Measurements from ENCODE around the gene OLFM2. TPM values are rescaled to one million over a fixed set of nuclear protein-coding genes. Genes with fewer than 3 reads are reported as not detected.

Gene OLFM2
- total and polyA plus RNA-seq, 12 donors, result 0.30 to 8.0 (median 1.4) TPM

GRCh38 chr19:9901642-9902041 is 34.7 kb downstream of the OLFM2 start:
- TF ChIP-seq, protein P1, sequence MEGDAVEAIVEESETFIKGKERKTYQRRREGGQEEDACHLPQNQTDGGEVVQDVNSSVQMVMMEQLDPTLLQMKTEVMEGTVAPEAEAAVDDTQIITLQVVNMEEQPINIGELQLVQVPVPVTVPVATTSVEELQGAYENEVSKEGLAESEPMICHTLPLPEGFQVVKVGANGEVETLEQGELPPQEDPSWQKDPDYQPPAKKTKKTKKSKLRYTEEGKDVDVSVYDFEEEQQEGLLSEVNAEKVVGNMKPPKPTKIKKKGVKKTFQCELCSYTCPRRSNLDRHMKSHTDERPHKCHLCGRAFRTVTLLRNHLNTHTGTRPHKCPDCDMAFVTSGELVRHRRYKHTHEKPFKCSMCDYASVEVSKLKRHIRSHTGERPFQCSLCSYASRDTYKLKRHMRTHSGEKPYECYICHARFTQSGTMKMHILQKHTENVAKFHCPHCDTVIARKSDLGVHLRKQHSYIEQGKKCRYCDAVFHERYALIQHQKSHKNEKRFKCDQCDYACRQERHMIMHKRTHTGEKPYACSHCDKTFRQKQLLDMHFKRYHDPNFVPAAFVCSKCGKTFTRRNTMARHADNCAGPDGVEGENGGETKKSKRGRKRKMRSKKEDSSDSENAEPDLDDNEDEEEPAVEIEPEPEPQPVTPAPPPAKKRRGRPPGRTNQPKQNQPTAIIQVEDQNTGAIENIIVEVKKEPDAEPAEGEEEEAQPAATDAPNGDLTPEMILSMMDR (IDR thresholded peaks at IDR 0.05), result no peak
- no peaks in the 10 kb centered on the region for H3K36me3 ChIP-seq
- no peak for DNase-seq
- 77% methylated on average over 5 of the region's 5 CpGs for WGBS, 2 donors
- intact Hi-C loops (cut with DNase I), result no loop called here
- no peak overlapping the region for H3K4me3 ChIP-seq
- H3K4me1 ChIP-seq, result no peaks in the 10 kb centered on the region
- H3K27me3 ChIP-seq, result peaks cover 0 to 44% (median 22%) of the 10 kb centered on the region in 7 donors
- H3K9me3 ChIP-seq, result no peaks in the 10 kb centered on the region
- no peak for ATAC-seq
- no peak overlapping the region for H3K27ac ChIP-seq

GRCh38 chr19:9901020-9901419 is 35.3 kb downstream of the OLFM2 start:
- H3K9me3 ChIP-seq, result no peaks in the 10 kb centered on the region
- H3K27ac ChIP-seq, result no peak overlapping the region
- intact Hi-C loops (cut with DNase I), result no loop called here
- WGBS, 2 donors, result 73 to 81% methylated on average over 5 of the region's 5 CpGs
- TF ChIP-seq, protein P1 (IDR thresholded peaks at IDR 0.05), result no peak
- no peak overlapping the region for H3K4me3 ChIP-seq
- peaks cover 0 to 41% (median 22%) of the 10 kb centered on the region in 7 donors for H3K27me3 ChIP-seq
- H3K4me1 ChIP-seq, result no peaks in the 10 kb centered on the region
- DNase-seq (no peak), ATAC-seq (no peak)
- no peaks in the 10 kb centered on the region for H3K36me3 ChIP-seq

DNA sequence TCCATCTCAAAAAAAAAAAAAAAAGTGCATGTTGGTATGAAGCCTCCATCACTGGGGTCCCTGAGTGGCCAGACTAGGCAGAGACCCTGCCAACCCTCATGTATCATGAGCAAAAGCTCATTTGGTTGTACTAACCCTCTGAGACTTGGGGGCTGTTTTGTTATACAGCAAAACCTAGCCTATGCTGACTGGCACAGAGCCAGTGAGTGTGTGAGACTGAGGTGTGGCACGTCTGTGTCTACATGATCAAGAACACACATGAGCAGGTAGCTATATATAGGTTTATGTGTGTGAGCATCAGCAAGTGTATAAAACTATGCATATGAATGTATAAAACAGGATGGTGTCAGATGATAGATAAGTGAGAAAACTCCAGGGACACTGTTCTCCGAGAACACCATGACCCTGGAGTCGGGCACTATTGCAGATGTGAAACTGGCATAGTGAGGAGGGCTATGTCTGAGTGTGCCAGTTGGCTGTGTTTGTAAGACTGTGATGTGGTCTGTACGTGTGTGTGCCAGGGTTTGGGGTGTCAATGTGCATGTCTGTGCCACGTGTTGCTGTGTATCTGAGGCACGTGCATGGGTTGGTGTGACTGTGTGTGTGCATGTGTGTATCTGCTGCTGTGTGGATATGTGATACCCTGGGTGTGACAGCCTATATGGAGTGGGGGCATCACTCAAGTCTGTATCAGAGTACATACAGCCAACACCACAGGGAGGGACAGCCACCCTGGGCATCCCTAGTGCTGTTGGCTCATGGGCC is 44.5 kb downstream of the OLFM2 start:
- no peaks in the 10 kb centered on the region for H3K4me1 ChIP-seq
- intact Hi-C loops (cut with DNase I), result no loop called here
- TF ChIP-seq, protein P1 (IDR thresholded peaks at IDR 0.05), result no peak
- no peak overlapping the region for H3K27ac ChIP-seq
- no peak for ATAC-seq
- peaks cover 0 to 15% (median 0%) of the 10 kb centered on the region in 7 donors for H3K27me3 ChIP-seq
- DNase-seq, result no peak
- H3K9me3 ChIP-seq, result no peaks in the 10 kb centered on the region
- H3K4me3 ChIP-seq, result no peak overlapping the region
- H3K36me3 ChIP-seq, result no peaks in the 10 kb centered on the region
- WGBS, 2 donors, result 68 to 70% methylated on average over 6 of the region's 6 CpGs

DNA sequence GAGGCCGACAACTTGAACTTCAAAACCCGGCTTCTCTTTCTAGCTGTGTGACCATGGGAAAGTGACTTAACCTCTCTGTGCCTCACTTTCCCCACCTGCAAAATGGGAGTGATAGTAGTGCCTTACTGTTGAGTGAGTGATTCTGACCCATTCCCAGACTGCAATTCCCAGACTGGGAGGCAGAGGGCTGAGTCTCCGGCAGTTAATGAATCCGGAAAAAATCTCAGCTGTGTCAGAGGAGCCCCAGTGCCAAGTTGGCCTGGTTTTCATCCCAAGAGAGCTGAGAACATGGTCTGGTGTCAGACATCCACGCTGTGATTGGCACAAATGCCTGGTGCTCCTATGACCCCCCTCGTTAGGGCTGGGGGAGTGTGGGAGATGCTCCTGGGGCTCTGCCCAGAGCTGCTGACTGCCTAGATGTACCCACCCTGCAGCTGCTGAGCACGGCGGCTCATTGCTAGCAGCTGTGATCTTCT is 51.2 kb downstream of the OLFM2 start:
- Histone ChIP-seq H3K4me3 (no peak overlapping the region), H3K27ac (no peak overlapping the region), H3K36me3 (no peaks in the 10 kb centered on the region), H3K4me1 (no peaks in the 10 kb centered on the region), H3K27me3 (peaks cover 0 to 11% (median 0%) of the 10 kb centered on the region in 7 donors), H3K9me3 (no peaks in the 10 kb centered on the region)
- intact Hi-C loops (cut with DNase I), result no loop called here
- 34 to 39% methylated on average over 8 of the region's 8 CpGs for WGBS, 2 donors
- DNase-seq (peak; percentile 28 to 40), ATAC-seq (peak in 7 of 8 donors; percentile 51 to 75 (median 65))
- TF ChIP-seq, protein P1 (IDR thresholded peaks at IDR 0.05), result peak in 7 of 9 donors; percentile 18 to 46 (median 37)
